Fibroblast of lung (primary cell): ENCODE results near the gene GPN3. TPM values are rescaled to one million over a fixed set of nuclear protein-coding genes. Genes with fewer than 3 reads are reported as not detected.

Source experiments
- DNase-seq, 2 donors: peaks; one replicate each; pipeline versions ENCODE4 v3.0.0 to v3.0.0-alpha.2; 2010; ENCODE audit warnings: low read depth in 2 of 2
- H2AFZ ChIP-seq: 2 replicates; pipeline ENCODE4 v1.5.1; 2012; ENCODE audit warnings: low read length, control low read depth, inconsistent platforms
- H3K27ac ChIP-seq: 2 replicates; pipeline ENCODE4 v1.5.1; 2011; ENCODE audit warnings: low read length, control low read depth; ENCODE audit not compliant: insufficient read depth
- H3K27me3 ChIP-seq: 2 replicates; pipeline ENCODE4 v1.5.1; 2011; ENCODE audit warnings: mild to moderate bottlenecking, low read length; ENCODE audit not compliant: control insufficient read depth, insufficient read depth
- H3K36me3 ChIP-seq: 2 replicates; pipeline ENCODE4 v1.5.1; 2011; ENCODE audit warnings: low read length; ENCODE audit not compliant: control insufficient read depth, insufficient read depth
- H3K4me1 ChIP-seq: 2 replicates; pipeline ENCODE4 v1.5.1; 2011; ENCODE audit warnings: low read length; ENCODE audit not compliant: control insufficient read depth, insufficient read depth; ENCODE audit errors: extremely low read depth
- H3K4me2 ChIP-seq: 2 replicates; pipeline ENCODE4 v1.5.1; 2011; ENCODE audit warnings: low read length, control low read depth; ENCODE audit not compliant: insufficient read depth; ENCODE audit errors: extremely low read depth
- H3K4me3 ChIP-seq, 4 experiments: fragments of 200-600 bp in 1 of 4; sonication (generic) in 1 of 4; replicated peaks in 1 of 4; 2 replicates each; pipeline ENCODE4 v1.5.1; 2011 to 2016; ENCODE audit warnings: low read length in 4 of 4, low read depth in 3 of 4, mild to moderate bottlenecking in 3 of 4, control low read depth in 2 of 4, inconsistent platforms in 1 of 4, mixed read lengths in 1 of 4; ENCODE audit not compliant: insufficient read depth in 1 of 4; ENCODE audit errors: control extremely low read depth in 1 of 4
- H3K79me2 ChIP-seq: 2 replicates; pipeline ENCODE4 v1.5.1; 2012; ENCODE audit warnings: mild to moderate bottlenecking, low read length, inconsistent platforms; ENCODE audit not compliant: control insufficient read depth, insufficient read depth
- H3K9ac ChIP-seq: 2 replicates; pipeline ENCODE4 v1.5.1; 2011; ENCODE audit warnings: mild to moderate bottlenecking, low read length, control low read depth; ENCODE audit not compliant: insufficient read depth
- H3K9me3 ChIP-seq: 2 replicates; pipeline ENCODE4 v1.5.1; 2012; ENCODE audit warnings: low read depth, low read length; ENCODE audit not compliant: control insufficient read depth, insufficient read depth
- H4K20me1 ChIP-seq: 2 replicates; pipeline ENCODE4 v1.5.1; 2011; ENCODE audit warnings: low read length; ENCODE audit not compliant: control insufficient read depth, insufficient read depth; ENCODE audit errors: extremely low read depth
- CTCF ChIP-seq, 2 donors: IDR thresholded peaks in 1 of 2; conservative IDR thresholded peaks in 1 of 2; 1 replicate in 1 of 2; 2 replicates in 1 of 2; pipeline ENCODE4 v1.5.1; 2011 to 2012; ENCODE audit warnings: low read length in 2 of 2, control low read depth in 1 of 2, inconsistent platforms in 1 of 2, low read depth in 1 of 2, mild to moderate bottlenecking in 1 of 2
- EZH2 ChIP-seq: IDR thresholded peaks from 2 replicates; pipeline ENCODE4 v1.5.1; 2012; ENCODE audit warnings: low read length, control low read depth, mild to moderate bottlenecking; ENCODE audit errors: missing control alignments
- polyA plus RNA-seq, 2 donors: library from polyadenylated mRNA; depleted of rRNA in 1 of 2; stranded (reverse) in 1 of 2; unstranded in 1 of 2; fragments of >200 nt; gene quantifications; 2 replicates each; pipeline ENCODE4 v1.2.1, GENCODE V29; 2011 to 2012; ENCODE audit warnings: missing spikeins in 1 of 2
- total RNA-seq: library from RNA; depleted of rRNA; stranded (reverse); fragments of >200 nt; gene quantifications from 2 replicates; pipeline ENCODE4 v1.2.1, GENCODE V29; 2014

GPN3 gene
- total and polyA plus RNA-seq, 2 donors (not counting 1 experiment from before 2014, with no cell fraction given): 8.9 to 29.7 TPM

GRCh38 chr12:110449799-110450497 is 18.1 kb downstream of the GPN3 start, which contains the start of gene ARPC3:
Gene ARPC3, minus strand, starts transcription at chr12:110450337. Its CDS starts 77 bp downstream, at chr12:110450260.
- TF ChIP-seq CTCF (conservative IDR thresholded peaks at IDR 0.05 in 1 of 2, IDR thresholded peaks at IDR 0.05 in 1 of 2; ENCODE audit: low read depth in 1 of 2, low read length in 2 of 2) (peak; percentile 68 to 82), EZH2 (no peak)
- Histone ChIP-seq H3K4me3 (peak within 1 kb of the TSS; percentile 87 to 100 (median 96)), H3K4me1 (no peaks in the 10 kb centered on the region), H3K79me2 (peaks cover 43% of the 10 kb centered on the region), H3K4me2 (peak within 1 kb of the TSS; percentile 95), H3K9me3 (no peaks in the 10 kb centered on the region), H2AFZ (peak within 1 kb of the TSS; percentile 78), H3K9ac (peak within 1 kb of the TSS; percentile 97), H3K36me3 (no peaks in the 10 kb centered on the region), H3K27ac (peak within 1 kb of the TSS; percentile 99), H3K27me3 (no peaks in the 10 kb centered on the region), H4K20me1 (no peaks in the 10 kb centered on the region)
- DNase-seq: peak; percentile 93 to 94

- Histone ChIP-seq H3K4me1 (no peaks in the 10 kb centered on the region), H3K79me2 (peaks cover 37% of the 10 kb centered on the region), H2AFZ (no peak overlapping the region), H3K4me3 (no peak overlapping the region), H3K27me3 (no peaks in the 10 kb centered on the region), H3K9ac (no peak overlapping the region), H3K27ac (no peak overlapping the region), H3K9me3 (no peaks in the 10 kb centered on the region), H3K36me3 (peaks cover 6% of the 10 kb centered on the region), H4K20me1 (no peaks in the 10 kb centered on the region), H3K4me2 (no peak overlapping the region)
- TF ChIP-seq CTCF (conservative IDR thresholded peaks at IDR 0.05 in 1 of 2, IDR thresholded peaks at IDR 0.05 in 1 of 2; ENCODE audit: low read depth in 1 of 2, low read length in 2 of 2) (no peak), EZH2 (no peak)
- no peak for DNase-seq
These were observed 23.6 kb downstream of the GPN3 start for GRCh38 chr12:110444455-110444854.

GRCh38 chr12:110436231-110436630 is 31.8 kb downstream of the GPN3 start:
- Histone ChIP-seq H3K36me3 (peaks cover 7% of the 10 kb centered on the region), H3K27ac (no peak overlapping the region), H3K27me3 (no peaks in the 10 kb centered on the region), H3K9me3 (no peaks in the 10 kb centered on the region), H3K4me1 (no peaks in the 10 kb centered on the region), H4K20me1 (no peaks in the 10 kb centered on the region), H2AFZ (no peak overlapping the region), H3K4me2 (no peak overlapping the region), H3K4me3 (no peak overlapping the region), H3K79me2 (no peaks in the 10 kb centered on the region), H3K9ac (no peak overlapping the region)
- TF ChIP-seq CTCF (conservative IDR thresholded peaks at IDR 0.05 in 1 of 2, IDR thresholded peaks at IDR 0.05 in 1 of 2; ENCODE audit: low read depth in 1 of 2, low read length in 2 of 2): no peak
- no peak for TF ChIP-seq EZH2
- peak in 1 of 2 donors; percentile 21 for DNase-seq
